GM19035 (cell line): ENCODE results near the gene ARMC2.
A peak's percentile ranks its signal among the peaks of the same experiment; 100 is the strongest.
"Not testable (repeated sequence)": the region's sequence is repeated elsewhere in the genome, so short reads cannot be mapped to it uniquely, and the experiment has no call there.

ENCODE experiments used
- ATAC-seq: cut with Tn5 transposase; IDR thresholded peaks from one replicate; pipeline ENCODE4 v1.9.1; 2021; ENCODE audit not compliant: unreplicated experiment

Gene ARMC2

GRCh38 chr6:108831104-108831503, 17.1 kb upstream of the ARMC2 start:
- ATAC-seq = no peak

- no peak for ATAC-seq
These were observed 15.5 kb upstream of the ARMC2 start for GRCh38 chr6:108832738-108833137.

GRCh38 chr6:108835218-108835850, 12.9 kb upstream of the ARMC2 start:
- ATAC-seq = peak; percentile 79

- ATAC-seq = no peak
These were observed 12.2 kb upstream of the ARMC2 start for GRCh38 chr6:108836061-108836460.

- ATAC-seq = no peak
These were observed 10.8 kb upstream of the ARMC2 start for GRCh38 chr6:108837236-108837971.

- ATAC-seq = no peak
These were observed 10.0 kb upstream of the ARMC2 start for GRCh38 chr6:108838101-108838717.

GRCh38 chr6:108839083-108839642, 9.1 kb upstream of the ARMC2 start:
- ATAC-seq = no peak

- no peak for ATAC-seq
These were observed 7.3 kb upstream of the ARMC2 start for GRCh38 chr6:108840919-108841318.

- ATAC-seq = no peak
These were observed 6.8 kb upstream of the ARMC2 start for GRCh38 chr6:108841377-108841855.

- ATAC-seq = no peak
These were observed 4.1 kb upstream of the ARMC2 start for GRCh38 chr6:108844135-108844534.

GRCh38 chr6:108845145-108845544, 3.1 kb upstream of the ARMC2 start:
- ATAC-seq = no peak

GRCh38 chr6:108846101-108846500, 2.1 kb upstream of the ARMC2 start:
- no peak for ATAC-seq

- no peak for ATAC-seq
These were observed 1.6 kb upstream of the ARMC2 start for GRCh38 chr6:108846628-108847027.

GRCh38 chr6:108847738-108848115, 495 bp upstream of the ARMC2 start:
- ATAC-seq = no peak

- ATAC-seq = no peak
These were observed 2.6 kb downstream of the ARMC2 start for GRCh38 chr6:108850669-108851465.

- no peak for ATAC-seq
These were observed 3.5 kb downstream of the ARMC2 start for GRCh38 chr6:108851756-108852155.

GRCh38 chr6:108853077-108853476, 4.9 kb downstream of the ARMC2 start:
- no peak for ATAC-seq

- no peak for ATAC-seq
These were observed 14.4 kb downstream of the ARMC2 start for GRCh38 chr6:108862479-108863191.

GRCh38 chr6:108865751-108866286, 17.6 kb downstream of the ARMC2 start:
- not testable (repeated sequence) for ATAC-seq

- ATAC-seq = no peak
These were observed 18.6 kb downstream of the ARMC2 start for GRCh38 chr6:108866798-108867197.
